Brain pericyte (primary cell): ENCODE data around the gene ELOVL3.
"Not testable (repeated sequence)": the region's sequence is repeated elsewhere in the genome, so short reads cannot be mapped to it uniquely, and the experiment has no call there.

Source experiments
- DNase-seq: peaks from one replicate; pipeline ENCODE4 v3.0.0-alpha.2; 2012; ENCODE audit warnings: low read depth, low spot score

The ELOVL3 gene

DNA sequence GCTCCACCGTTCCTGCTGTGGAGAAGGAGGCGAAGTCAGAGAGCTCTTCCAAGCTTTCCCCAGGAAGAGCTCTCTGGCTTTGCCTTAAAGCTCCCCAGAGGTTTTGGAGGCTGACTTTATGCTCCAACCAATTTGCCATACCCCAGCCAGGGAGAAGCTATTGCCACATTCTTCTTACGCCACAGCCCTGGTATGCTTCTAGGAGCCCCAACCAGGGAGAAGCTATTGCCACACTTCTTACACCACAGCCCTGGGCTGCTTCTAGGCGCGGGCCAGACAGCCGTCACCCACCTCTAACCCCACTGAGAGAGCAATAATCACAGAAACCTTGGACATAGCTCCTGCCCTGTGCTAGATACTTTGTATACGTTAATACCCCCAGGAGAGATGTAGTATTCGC is 951 bp downstream of the ELOVL3 start:
- no peak for DNase-seq

GRCh38 chr10:102229810-102230263 is 3.7 kb downstream of the ELOVL3 start:
- DNase-seq = peak; percentile 55

DNA sequence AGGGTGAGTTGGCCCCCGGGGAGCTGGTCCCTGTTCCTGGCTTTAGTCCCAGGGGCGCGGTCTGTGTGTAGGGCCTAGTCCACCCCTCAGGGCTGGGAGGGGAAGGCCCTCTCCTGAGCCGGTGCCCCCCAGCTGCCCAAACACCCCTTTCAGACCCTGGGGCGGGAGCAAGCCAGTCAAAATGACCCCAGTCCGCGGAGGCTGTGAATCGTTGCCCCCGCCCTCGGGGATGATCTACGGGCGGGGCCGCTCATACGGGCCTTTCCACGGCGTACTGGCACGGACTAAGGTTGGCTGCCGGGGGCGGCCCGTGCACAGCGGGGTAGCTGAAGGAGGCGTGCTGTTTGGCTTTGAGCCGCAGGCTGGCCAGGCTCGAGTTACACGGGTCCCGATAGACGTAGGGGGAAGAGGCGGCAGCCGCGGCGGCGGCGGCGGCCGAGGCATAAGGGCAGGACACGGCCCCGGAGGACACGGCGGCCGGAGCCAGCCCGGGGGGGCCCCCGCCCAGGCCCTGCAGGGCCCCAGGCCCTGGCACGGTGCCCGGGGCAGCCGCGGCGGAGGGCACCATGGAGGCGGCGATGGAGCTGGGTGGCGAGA is 4.3 kb downstream of the ELOVL3 start:
- DNase-seq = no peak

DNA sequence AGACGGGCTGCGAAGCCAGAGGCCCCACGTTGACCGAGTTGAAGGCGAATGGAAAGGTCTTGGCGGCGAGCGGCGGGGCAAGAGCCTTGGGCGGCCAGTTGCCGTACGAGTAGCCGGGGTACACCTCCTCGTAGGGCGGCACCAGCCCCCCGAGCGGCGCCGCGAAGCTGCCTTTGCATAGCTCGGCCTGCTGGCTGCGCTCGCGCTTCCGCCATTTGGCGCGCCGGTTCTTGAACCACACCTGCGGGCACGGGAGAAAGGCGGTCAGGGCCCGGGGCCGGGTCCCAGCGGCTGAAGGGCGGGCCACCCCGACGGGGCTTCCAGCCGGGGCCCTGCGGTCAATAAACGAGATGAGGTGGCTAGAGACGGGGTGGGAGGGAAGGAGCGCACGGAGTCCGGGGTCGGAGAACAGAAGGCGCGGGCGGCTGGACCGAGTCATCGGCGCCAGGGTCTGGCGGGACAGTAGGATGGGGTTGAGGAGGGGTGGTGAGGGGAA is 4.8 kb downstream of the ELOVL3 start:
- DNase-seq = no peak

DNA sequence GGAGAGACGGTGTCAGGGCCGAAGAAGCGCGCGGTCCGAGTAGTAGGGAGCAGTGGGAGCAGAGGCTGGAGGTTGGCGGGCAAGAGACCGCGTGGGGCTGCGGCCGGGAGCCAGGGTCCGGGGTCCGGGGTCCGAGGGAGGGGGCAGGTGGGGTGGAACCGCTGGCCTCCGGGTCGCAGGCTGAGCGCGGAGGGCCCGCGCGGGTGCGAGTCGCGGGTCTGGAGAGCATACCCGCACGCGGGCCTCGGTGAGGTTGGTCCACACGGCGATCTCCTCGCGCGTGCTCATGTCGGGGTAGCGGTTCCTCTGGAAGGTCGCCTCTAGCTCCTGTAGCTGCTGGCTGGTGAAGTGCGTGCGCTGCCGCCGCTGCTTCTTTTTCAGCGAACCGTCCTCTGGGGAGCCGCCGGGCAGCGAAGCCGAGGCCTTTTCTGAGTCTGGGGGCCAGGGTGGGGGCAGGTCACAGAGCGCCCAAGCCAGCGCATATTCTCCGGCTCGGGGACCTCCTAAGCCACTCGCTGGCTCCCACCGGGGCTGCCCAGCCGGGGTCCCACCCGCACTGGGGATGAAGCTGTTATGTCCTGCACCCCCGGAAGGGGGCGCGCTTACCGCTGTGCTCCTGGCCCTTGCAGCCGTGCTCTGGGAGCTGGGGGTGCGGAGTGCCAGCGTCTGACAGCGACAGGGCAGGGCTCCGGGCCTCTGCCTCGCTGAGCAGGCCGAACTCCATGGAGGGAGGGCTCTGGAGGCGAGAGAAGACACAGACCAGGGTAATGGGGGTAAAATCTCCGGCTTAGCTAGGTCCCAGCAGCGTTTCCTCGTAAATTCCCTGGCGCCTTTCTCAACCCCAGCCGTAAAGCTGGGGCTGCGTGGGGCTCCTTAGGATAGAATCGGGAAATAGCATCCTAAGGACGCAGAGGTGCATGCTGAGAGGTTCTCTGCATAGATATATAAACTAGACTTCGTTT is 5.5 kb downstream of the ELOVL3 start:
- DNase-seq = no peak

GRCh38 chr10:102233997-102234396 is 7.9 kb downstream of the ELOVL3 start:
- no peak for DNase-seq

GRCh38 chr10:102234888-102235597 is 8.9 kb downstream of the ELOVL3 start:
- no peak for DNase-seq

GRCh38 chr10:102235598-102235920 is 9.5 kb downstream of the ELOVL3 start:
- DNase-seq = no peak

DNA sequence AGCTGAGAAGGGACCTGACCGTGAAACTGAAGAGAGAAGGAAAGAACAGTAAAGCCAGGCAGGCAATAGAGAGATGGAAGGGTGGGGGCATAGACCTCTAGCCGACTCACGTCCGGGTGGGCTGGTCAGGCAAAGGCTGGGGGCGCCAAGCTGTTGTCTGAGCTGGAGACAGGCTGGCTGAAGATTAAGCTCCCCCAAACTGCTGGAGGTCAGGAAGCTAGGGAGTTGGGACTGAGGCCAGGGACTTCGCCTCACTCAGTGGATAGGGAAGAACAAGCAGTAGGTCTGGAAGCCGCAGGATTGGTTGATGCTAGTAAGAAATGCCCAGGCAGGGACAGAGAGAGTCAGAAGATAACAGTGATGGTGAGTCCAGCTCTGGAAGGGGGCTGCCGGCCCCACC is 9.9 kb downstream of the ELOVL3 start:
- no peak for DNase-seq

- DNase-seq = no peak
Measured at GRCh38 chr10:102237711-102238252, 11.7 kb downstream of the ELOVL3 start.

- no peak for DNase-seq
Measured at GRCh38 chr10:102240467-102241031, 14.4 kb downstream of the ELOVL3 start.

GRCh38 chr10:102241032-102241443 is 14.9 kb downstream of the ELOVL3 start:
- DNase-seq = no peak

DNA sequence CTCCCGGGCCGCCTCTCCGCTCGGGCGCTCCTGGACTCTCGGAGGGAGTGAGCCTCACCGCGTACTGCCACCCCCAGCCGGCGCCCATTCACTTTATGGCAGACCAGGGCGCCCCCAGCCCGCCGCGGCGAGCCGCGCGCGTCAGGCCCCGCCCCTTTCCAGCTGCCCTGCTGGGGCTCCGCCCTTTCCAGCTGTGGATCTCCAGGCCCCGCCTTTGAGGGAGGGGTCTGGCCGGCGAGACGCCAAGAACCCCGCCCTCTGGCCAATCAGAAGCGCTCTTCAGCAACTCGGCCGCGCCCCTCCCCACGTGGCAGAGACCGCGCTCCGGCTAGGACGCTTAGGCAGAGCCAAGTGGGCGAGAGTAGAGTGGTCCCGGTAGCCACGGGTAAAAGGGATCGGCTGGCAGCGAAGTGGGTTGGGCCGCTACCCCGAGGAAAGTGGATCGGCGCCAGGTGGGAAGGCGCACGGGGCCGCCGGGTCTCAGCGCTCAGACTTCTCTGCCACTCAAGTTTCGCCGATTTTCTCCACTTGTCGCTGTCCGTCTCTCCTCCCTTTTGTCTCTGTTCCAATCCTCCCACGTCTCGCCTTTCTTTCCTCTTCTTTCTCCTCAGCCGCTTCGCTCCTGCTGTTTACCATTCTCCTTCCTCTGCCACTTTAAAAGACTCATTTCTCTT is 15.5 kb downstream of the ELOVL3 start, which contains the start of gene PITX3:
PITX3 (minus strand) TSS at position 69 of the 674 bp plus-strand sequence. CDS start 9,432 bp downstream, outside the sequence.
- peak; percentile 58 for DNase-seq

DNA sequence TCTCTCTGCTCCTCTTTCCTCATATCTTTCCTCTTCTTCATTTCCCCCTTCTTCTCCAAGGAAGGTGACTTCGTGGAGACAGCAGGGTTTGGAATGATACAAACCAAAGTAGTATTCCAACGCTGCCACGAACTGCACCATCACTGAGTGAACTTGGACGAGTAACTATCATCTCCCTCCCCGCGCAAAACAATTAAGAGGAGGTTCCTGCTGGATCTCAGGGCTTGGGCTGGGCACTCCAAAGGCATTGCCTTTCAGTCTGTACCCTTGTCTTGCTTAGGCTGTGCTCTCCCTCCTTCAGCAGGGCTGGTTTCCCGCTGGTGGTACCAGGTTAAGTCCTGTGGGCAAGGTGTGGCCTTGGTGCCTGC is 16.0 kb downstream of the ELOVL3 start:
- no peak for DNase-seq

- no peak for DNase-seq
Measured at GRCh38 chr10:102243309-102243708, 17.2 kb downstream of the ELOVL3 start.

DNA sequence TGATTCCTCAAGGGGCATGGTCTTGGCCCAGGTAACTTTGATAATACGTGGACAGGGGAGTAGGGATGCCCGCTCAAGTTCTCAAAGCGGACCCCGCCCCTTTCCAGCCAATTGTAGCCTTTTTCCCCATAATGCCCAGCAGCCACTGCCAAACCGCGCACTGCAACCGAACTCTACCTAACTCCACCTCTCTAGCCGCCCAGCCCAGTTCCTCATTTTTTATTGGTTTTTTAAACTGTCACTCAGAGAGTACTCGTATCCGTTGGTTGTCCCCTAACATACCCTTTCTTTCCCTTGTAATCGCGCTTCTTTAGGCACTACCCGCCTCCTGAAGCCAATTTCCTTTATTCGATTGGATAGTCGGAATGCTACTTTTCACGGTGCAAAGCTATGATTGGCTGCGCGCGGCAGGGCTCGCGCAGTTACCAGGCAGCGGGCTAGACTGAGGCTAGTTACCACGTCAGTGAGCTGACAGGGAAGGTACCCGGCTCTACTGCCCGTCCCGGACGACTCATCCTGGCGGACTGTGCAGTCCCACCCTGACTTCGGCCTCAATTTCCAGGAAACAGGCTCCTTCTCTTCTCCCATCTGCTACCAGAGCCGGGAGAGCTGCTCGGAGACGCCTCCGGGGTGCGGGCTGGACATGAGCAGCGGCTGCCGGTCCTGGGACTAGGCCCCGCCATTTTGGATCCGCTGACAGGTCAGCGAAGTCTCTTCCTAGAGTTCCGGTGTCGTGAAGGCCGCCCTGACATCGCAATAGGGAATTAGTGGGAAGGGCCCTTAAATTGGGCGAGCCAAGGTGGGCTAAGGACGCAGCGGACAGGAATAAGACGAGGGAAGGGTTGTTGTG is 19.2 kb downstream of the ELOVL3 start, which contains the start of gene GBF1:
GBF1 (plus strand) TSS at position 451 of the 850 bp plus-strand sequence. CDS start 13,407 bp downstream, outside the sequence.
- DNase-seq = peak; percentile 99

DNA sequence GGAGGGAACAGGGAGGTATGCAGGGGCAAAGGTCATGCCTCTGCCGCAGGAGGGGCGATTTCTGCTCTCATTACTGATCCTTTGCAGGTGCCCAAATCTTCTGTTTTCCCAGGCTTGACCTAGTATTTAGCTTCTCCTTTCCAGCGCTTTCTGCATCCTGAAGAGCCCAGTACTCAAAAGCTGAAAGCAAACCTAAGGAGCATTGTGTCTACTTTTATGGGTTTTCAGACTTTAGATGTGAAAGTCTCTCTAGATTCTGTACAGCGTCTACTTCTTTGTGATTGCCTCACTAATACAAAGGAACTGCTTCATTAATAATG is 19.8 kb downstream of the ELOVL3 start:
- DNase-seq = no peak

DNA sequence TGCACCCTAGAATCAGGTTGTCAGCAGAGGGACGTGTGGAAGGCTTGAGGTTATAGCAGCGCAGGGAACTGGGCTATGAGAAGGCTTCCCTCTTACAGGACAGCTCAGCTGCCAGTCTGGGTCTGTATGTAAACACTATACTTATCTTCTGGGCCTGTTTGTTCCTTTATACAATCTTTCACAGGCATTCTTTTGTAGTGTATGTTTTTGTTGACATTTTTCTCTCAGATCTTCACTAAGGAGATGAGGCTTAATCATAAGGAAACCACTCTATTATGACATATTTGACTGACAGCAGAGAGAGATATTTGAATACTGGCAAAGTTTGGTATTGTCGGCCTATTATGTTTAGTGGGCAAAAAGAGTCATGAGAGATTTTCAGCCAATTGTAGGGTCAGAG is 20.2 kb downstream of the ELOVL3 start:
- DNase-seq = no peak

GRCh38 chr10:102247734-102248133 is 21.6 kb downstream of the ELOVL3 start:
- no peak for DNase-seq

DNA sequence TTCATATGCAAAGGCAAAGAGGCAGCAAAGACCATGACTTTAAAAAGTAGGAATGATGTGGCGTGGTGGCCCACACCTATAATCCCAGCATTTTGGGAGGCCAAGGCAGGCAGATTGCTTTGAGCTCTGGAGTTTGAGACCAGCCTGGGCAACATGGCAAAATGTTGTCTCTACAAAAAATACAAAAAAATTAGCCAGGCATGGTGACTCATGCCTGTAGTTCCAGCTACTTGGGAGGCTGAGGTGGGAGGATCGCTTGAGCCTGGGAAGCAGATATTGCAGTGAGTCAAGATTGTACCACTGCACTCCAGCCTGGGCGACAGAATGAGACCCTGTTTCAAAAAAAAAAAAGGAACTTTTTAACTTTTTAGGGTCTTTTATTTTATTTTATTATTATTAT is 26.4 kb downstream of the ELOVL3 start:
- DNase-seq = not testable (repeated sequence)
